NCI-H1694 treated with DMSO at 0.1 percent for 48 hours (cell line): ENCODE measurements around the gene SLC44A2.
A peak's percentile ranks its signal among the peaks of the same experiment; 100 is the strongest.

Source experiments
- DNase-seq: peaks from one replicate; lab custom pipeline; 2025; lab: John Stamatoyannopoulos, UW

The SLC44A2 gene

DNA sequence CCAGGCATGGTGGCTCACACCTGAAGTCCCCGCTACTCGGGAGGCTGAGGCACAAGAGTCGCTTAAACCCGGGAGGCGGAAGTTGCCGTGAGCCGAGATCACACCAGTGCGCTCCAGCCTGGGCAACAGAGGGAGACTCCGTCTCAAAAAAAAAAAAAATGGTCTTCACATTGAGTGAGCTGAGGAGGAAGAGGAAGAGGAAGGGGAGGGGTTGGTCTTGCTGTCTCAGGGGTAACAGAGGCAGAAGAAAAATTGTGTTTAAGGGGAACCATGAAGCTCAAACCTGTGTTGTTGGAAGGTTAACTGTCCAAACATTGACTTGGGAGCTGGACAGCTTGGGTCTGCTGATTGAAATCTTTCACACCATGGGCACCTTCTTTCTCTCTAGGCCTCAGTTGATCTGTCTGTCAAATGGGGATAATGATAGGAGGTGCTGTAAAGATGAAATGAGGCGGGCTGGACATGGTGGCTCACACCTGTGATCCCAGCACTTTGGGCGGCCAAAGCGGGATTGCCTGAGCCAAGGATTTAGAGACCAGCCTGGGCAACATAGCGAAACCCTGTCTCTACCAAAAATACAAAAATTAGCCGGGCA is 9.8 kb upstream of the SLC44A2 start:
- no peak for DNase-seq

DNA sequence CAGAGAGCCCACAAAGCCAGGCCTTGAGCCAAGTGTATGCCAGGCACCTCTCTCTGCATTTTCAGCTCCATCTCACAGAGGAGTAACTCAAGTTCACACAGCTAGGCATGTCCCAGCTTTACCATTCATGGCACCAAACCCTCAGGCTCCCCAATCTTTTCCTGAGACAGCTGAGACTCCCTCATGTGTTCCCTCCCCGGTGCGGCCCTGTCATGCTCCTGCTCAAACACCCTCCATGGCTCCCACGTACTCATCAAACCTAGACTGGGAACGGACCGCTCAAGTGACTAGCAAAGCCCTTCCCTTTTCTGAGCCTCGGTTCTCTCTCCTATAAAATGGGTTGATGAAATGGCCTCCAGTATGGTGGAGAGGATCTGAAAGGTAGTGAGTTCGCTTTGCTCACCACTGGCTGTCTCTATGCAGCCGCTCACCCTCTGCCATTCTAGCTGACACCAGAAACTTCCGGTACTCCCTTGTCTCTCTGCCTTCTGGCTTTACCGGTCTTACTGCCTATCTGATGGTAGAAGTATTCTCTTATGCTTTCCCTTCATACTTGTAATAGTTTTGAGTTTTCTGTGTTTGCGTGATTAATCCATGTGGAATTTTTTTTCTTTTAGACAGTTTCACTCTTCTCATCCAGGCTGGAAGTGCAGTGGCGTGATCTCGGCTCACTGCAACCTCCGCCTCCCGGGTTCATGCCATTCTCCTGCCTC is 7.8 kb upstream of the SLC44A2 start:
- no peak for DNase-seq

DNA sequence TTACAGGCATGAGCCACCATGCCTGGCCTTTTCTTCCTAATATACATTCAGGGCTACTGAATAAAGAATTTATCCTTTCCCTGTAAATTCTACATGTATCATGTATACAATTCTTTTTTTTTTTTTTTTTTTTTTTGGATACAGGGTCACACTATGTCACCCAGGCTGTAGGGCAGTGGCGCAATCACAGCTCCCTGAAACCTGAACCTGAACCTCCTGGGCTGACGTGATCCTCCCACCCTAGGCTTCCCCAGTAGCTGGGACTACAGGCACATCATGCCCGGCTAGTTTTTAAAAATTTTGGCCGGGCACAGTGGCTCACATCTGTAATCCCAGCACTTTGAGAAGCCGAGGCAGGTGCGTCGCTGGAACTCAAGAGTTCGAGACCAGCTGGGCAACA is 6.5 kb upstream of the SLC44A2 start:
- no peak for DNase-seq

DNA sequence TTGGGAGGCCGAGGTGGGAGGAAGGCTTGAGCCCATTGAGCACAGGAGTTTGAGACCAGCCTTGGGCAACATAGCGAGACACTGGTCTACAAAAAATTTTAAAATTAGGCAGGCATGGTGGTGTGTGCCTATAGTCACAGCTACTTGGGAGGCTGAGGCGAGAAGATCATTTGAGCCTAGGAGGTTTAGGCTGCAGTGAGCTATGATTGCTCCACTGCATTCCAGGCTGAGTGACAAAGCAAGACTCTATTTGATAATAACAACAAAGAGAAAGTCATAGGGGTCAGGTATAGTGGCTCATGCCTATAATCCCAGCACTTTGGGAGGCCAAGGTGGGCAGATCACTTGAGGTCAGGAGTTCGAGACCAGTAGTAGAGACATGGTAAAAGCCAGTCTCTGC is 4.6 kb upstream of the SLC44A2 start:
- DNase-seq: no peak

DNA sequence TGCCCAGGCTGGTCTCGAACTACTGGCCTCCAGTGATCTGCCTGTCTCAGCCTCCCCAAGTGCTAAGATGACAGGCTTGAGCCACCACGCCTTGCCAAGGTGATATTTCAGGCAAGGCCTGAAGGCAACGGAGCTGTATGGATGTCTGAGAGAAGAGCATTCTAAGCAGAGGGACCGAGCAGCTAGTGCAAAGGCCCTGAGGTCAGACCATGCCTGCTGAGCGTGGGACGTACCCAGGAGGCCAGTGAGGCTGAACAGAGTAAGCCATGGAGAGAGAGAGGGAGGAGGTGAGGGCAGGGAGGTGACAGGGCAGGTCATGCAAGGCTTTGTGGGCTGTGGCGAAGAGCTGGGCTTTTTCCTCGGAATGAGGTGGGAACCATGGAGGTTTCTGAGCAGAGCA is 3.4 kb upstream of the SLC44A2 start:
- no peak for DNase-seq

DNA sequence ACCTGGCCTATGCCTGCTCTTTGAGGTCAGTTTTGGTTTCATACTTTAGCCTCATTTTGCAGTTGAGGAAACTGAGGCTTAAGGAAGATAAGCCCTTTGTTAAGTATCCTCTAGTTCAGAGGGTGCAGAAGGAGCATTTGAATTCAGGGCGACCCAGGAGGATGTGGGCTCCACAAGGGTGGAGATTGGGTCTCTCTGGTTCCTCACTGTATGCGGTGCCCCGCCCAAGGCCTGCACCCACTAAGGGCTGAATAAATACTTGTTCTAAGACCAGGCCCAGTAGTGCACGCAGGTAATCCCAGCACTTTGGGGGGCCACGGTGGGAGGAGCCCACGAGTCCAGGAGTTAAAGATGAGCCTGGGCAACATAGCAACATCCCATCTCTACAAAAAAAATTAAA is 768 bp upstream of the SLC44A2 start:
- DNase-seq: no peak

DNA sequence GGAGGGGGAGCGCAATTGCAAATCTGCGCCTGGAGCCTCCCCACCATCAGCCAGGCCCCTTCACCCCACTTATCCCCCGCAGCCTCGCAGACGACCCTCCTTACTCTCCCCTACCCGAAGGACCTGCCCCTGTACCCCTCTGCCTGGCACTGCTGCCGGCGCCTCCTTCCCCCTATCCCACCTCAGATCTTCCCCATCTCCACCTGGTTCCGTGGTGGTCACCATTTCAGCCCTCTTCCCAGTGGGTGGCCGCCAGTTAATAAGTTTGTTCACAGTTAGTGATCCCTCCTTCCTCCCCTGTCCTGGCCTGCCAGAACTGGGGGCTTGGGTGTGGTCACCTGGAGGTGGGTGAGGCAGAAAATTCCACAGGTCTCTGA is 397 bp downstream of the SLC44A2 start:
- no peak for DNase-seq

DNA sequence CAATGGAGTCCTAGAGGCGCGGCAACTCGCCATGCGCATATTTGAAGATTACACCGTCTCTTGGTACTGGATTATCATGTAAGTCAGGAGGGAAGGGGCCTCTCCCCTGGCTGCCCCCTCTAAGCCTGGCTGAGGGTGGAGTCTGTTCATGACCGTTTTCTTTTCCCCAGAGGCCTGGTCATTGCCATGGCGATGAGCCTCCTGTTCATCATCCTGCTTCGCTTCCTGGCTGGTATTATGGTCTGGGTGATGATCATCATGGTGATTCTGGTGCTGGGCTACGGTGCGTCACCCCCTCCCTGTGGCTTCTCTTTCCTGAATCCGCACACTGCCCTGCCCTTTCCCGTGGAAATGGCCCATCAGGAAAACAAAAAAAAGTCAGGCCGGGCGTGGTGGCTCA is 6.5 kb downstream of the SLC44A2 start:
- no peak for DNase-seq

DNA sequence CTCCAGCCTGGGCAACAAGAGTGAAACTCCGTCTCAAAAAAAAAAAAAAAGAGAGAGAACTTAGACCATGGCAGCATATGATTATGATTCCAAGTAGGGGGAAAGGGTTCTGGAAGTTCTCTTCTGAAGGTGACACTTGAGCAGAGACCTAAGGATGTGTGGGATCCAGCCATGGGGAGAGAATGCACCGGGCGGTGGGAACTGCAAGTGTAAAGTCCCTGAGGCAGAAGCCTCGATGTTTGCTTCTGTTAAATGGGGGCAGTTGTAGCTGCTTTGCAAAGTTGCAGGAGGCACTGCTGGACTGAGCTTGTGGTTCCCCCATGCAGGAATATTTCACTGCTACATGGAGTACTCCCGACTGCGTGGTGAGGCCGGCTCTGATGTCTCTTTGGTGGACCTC is 9.1 kb downstream of the SLC44A2 start:
- DNase-seq: no peak

DNA sequence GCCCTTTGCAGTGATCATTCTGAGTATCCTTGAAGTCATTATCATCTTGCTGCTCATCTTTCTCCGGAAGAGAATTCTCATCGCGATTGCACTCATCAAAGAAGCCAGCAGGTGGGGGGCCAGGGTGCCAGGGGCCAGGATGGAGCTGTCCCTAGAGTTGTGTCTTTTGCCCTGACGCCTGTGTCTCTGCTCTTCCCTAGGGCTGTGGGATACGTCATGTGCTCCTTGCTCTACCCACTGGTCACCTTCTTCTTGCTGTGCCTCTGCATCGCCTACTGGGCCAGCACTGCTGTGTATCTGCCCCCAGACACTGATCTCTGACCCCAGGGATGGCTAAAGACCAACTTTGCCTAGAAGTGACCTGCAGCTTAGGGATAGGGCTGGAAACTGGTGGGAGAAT is 9.6 kb downstream of the SLC44A2 start:
- DNase-seq: no peak

DNA sequence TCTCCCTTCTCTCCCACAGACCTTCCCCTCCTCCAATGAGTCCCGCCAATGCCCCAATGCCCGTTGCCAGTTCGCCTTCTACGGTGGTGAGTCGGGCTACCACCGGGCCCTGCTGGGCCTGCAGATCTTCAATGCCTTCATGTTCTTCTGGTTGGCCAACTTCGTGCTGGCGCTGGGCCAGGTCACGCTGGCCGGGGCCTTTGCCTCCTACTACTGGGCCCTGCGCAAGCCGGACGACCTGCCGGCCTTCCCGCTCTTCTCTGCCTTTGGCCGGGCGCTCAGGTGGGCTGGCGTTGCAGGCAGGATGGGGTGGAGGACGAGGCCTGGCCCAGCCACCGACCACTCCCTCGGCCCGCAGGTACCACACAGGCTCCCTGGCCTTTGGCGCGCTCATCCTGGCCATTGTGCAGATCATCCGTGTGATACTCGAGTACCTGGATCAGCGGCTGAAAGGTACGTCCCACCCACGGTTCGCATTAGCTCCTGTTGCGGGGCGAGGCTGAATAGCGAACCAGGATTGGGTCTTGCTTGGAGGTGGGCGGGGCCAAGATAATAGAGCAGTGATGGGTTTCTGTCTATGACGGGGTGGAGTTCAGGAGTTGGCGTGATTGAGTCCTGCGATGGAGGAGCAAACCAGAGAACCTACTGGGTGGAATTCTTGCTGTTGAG is 11.1 kb downstream of the SLC44A2 start:
- no peak for DNase-seq

DNA sequence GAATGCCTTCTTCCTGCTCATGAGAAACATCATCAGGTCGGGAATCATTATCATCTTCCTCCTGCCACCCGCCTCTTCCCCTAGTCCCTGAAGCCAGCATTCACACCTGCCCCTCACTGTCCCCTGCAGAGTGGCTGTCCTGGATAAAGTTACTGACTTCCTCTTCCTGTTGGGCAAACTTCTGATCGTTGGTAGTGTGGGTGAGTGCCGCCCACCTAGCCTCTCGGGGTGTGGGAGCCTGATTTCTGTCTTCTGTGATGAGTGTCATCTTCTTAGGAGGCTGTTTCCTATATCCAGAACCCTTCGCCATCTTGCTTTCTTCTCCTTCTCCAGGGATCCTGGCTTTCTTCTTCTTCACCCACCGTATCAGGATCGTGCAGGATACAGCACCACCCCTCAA is 12.5 kb downstream of the SLC44A2 start:
- DNase-seq: no peak

DNA sequence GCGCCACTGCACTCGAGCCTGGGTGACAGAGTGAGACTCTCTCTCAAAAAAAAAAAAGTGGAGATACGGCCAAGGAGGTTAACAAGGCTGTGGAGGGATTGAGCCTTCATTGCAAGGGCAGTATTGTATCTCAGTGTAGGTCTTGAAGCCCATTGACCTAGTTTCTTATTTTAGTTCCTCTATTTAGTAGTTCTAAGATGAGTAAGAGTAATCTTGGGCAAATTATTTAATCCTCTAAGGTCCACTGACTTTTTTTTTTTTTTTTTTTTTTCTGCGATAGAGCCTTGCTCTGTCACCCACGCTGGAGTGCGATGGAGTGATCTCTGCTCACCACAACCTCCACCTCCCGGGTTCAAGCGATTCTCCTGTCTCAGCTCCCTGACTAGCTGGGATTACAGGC is 14.5 kb downstream of the SLC44A2 start:
- DNase-seq: no peak

DNA sequence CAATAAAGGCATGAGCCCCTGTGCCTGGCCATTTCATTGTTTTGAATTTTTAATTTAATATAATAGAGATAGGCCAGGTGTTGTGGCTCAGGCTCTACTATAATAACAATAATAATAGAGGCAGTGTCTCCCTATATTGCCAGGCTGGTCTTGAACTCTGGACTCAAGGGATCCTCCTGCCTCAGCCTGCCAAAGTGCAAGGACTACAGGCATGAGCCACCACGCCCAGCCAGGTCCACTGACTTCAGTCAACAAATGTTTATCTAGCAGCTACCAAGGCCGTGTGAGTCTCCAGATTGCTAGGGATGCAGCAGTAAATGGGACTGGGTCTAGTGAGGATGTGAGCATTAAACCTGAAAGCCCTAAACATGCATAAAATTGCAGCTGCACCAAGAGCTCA is 15.0 kb downstream of the SLC44A2 start:
- no peak for DNase-seq

DNA sequence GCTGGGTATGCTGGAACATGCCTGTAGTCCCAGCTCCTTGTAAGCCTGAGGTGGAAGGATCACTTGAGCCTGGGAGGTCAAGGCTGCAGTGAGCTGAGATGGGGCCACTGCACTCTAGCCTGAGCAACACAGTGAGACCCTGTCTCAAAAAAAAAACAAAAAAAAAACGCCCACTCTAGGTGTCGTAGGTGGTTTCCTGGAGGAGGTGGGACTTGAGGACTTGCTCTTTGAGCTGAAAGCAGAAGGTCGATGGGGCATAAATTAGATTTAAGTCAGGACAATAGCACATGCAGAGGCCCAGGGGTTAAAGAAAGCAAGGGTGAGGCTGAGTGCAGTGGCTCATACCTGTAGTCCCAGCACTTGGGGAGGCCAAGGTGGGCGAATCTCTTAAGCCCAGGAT is 15.9 kb downstream of the SLC44A2 start:
- no peak for DNase-seq

DNA sequence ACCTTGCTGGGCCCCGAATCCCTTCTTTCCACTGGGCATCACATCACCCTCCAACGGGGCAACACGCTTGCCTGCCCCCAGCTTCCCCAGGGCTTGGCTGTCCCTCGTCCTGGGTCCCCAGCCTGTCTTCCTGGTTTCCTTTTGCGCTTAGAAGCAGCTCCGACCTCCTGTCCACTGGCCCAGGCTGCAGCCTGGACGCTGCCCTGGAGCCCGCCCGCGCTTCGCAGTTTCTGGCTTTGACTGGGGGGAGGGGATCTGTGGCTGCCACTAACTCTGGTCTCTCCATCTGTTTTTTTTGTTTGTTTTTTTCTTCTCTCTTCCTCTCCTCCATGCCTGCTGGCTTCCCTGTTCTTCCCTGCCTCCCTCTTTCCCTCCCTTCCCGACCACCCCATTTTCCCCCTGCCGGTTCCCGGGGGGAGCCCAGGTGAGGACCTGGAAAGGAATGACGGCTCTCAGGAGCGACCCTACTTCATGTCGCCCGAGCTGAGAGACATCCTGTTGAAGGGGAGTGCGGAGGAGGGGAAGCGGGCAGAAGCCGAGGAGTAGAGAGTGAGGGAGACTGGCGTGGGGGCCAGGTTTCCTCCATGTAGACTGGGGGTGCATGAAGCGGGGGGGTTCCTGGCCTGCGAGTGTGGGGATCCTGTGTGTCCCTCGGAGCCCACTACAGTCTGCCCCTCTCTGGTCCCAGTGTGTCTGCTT is 17.3 kb downstream of the SLC44A2 start:
- DNase-seq: no peak

DNA sequence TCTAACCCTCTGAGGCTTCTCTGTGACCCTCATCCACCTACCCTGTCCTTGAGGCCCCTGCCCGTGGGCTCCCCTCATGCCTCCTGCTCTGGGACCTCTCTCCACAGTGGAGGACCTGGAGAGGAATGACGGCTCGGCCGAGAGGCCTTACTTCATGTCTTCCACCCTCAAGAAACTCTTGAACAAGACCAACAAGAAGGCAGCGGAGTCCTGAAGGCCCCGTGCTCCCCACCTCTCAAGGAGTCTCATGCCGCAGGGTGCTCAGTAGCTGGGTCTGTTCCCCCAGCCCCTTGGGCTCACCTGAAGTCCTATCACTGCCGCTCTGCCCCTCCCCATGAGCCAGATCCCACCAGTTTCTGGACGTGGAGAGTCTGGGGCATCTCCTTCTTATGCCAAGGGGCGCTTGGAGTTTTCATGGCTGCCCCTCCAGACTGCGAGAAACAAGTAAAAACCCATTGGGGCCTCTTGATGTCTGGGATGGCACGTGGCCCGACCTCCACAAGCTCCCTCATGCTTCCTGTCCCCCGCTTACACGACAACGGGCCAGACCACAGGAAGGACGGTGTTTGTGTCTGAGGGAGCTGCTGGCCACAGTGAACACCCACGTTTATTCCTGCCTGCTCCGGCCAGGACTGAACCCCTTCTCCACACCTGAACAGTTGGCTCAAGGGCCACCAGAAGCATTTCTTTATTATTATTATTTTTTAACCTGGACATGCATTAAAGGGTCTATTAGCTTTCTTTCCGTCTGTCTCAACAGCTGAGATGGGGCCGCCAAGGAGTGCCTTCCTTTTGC is 18.0 kb downstream of the SLC44A2 start:
- DNase-seq: no peak

DNA sequence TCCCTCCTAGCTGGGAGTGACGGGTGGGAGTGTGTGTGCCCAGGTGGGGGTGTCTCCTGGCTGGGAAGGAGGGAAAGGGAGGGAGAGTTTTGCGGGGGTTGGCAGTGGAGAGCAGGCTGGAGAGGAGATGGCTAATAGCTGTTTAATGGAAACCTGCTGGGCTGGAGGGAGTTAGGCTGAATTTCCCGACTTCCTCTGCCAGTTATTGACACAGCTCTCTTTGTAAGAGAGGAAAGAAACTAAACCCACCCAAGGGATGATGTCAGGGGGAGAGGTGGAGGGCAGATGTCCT is 18.6 kb downstream of the SLC44A2 start:
- DNase-seq: no peak

DNA sequence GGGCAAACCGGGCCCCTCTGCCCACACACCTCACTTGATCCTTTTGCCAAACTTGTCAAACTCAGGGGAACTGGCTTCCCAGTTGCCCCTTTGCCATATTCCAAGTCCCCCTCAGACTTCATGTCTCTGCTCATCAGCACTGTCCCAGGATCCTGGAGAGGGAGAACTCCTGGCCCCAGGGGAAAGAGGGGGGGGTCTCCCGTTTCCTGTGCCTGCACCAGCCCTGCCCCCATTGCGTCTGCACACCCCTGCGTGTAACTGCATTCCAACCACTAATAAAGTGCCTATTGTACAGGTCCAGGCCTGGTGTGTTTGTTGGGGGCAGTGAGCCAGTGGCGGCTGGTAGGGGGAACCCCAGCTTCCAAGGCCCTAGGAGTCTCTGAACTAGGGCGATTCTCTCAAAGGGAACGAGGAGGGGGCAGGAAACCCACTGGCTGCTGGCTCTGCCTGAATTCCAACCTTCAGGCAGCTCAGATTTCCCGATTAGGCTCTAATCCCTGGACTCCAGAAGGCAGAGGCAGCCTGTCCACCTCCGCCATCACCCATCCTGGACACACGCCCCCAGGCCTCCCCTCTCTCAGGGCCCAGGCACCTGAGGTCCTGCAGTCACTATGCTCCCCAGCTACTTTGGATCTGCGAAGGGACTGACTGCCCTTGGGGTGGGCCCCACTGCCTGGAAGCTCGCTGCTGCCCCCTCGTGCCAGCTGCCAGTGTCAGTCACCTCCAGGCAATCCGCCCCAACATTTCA is 19.1 kb downstream of the SLC44A2 start:
- peak; percentile 40 for DNase-seq

DNA sequence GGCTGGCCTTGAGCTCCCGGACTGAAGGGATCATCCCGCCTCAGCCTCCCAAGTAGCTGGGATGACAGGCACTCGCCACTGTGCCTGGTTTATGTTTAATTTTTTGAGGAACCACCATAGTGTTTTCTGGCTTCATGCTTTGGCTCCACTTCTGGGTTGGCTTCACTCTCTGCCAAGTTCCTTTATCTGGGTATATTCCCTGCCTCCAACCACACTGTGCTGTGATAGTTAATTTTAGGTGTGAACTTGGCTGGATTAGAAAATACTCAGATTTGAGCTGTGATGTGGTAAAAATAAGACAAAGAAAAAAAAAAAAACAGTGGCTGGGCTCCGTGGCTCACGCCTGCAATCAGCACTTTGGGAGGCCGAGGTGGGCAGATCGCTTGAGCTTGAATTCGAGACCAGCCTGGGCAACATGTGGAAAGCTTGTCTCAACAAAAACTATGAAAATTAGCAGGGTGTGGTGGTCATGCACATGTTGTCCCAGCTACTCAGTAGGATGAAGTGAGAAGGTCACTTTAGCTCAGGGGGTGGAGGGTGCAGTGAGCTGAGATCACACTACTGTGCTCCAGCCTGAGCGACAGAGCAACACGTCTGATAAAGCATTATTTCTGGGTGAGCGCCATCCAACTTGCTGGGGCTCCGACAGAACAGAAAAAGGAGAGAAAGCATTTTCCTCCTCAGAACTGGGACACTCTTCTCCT is 21.3 kb downstream of the SLC44A2 start:
- no peak for DNase-seq

DNA sequence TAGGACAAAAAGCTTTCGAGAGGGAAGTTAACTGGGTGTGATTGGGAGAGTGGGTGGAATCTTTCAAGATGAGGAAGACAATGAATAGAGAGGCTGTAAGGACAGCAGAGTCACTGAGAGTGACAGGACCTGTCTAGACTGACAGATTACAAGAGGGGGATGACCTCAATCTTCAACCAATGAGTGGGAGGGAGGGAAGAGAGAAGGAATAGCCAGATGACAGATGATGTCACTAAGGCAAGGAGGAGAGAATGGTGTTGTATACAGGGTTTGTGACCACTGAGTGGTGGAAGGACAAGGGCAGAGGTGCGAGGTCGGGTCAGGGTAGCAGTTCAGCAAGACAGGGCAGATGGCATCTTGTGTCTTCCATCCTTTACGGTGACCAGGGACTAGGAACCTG is 23.0 kb downstream of the SLC44A2 start:
- DNase-seq: no peak
